Fibroblast of peridontal ligament (primary cell): Measurements from ENCODE around the gene TDRD6.
"Not testable (repeated sequence)": the region's sequence is repeated elsewhere in the genome, so short reads cannot be mapped to it uniquely, and the experiment has no call there.

Experiments
- DNase-seq: peaks from one replicate; pipeline ENCODE4 v3.0.0-alpha.2; 2010; ENCODE audit errors: extremely low read depth

Gene TDRD6

GRCh38 chr6:46744159-46744725, 56.6 kb downstream of the TDRD6 start:
- DNase-seq = not testable (repeated sequence)

DNA sequence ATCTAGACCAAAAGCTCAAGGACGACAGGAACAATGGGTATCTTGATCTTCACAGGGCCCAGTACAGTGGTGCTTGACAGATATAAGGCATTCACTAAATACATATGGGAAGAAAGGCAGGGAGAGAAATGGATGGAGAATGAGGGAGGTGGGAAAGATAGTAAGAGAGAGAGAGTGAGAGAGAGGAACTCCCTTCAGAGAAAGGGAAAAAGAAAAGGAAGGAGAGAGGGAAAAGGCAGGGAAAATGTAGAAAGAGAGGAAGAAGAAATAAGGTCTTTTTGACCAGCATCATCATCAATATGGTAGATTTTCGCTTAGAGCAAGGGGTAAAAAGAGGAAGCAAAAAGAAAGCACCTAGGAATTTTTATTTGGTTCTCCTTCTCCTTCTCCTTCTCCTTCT, 58.3 kb downstream of the TDRD6 start:
- no peak for DNase-seq

DNA sequence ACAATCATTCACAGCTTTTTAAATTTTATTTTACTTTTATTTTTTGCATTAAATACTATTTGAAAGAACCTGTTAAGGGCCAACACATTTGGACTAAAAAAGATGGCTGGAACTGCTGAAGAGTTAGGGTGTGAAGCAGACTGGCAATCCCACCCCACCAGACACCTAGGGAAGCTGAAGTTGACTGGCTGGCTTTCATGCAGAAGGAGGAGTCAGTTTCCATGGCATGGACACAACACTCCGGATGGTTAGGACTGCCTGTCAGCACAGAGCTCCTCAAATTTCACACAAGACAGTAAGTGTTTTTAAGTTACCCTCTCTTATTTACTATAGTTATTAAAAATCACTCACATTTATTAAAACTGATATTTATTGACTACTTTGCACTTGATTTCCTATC, 59.0 kb downstream of the TDRD6 start, which contains the start of gene ANKRD66:
ANKRD66 (plus strand) TSS at position 238 of the 400 bp plus-strand sequence. CDS start 5,016 bp downstream, outside the sequence.
- no peak for DNase-seq

GRCh38 chr6:46748940-46749503, 61.3 kb downstream of the TDRD6 start:
- no peak for DNase-seq

DNA sequence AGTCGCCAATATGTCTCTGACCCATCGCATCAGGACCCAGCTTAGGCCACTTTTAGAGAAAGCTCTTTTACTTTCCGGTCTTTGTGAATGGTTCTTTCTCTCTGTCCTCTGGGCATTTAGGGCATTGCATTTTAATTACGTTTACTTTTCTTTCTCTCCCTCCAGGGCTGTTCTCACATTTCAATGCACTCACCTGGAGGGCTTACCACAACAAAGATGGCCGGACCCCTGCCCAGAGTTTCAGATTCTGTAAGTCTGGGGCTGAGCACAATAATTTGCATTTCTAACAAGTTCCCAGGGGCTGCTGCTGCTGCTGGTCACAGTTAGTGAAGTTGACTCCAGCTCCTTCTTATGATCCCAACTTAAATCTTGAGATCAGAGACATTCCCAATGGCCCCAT, 62.0 kb downstream of the TDRD6 start:
- no peak for DNase-seq

DNA sequence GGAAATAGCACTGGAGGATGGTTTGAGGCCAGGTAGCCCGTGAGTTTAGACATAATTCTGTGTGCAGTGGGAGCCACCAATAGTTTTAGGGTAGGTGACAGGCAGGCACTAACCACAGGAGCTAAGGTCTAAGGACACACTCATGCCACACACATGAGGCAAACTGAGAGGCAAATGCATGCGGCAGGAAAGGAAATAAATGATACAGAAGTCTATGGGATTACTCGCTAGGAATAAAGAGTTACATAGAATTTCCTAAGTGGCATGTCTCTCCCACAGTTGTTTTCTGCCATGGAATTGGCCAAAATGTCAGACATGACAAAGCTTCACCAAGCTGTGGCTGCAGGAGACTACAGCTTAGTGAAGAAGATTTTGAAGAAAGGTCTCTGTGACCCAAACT, 64.0 kb downstream of the TDRD6 start:
- no peak for DNase-seq
